Measurements from ENCODE around the gene SLCO6A1.
"Not testable (repeated sequence)": the region's sequence is repeated elsewhere in the genome, so short reads cannot be mapped to it uniquely, and the experiment has no call there.

Gene SLCO6A1

DNA sequence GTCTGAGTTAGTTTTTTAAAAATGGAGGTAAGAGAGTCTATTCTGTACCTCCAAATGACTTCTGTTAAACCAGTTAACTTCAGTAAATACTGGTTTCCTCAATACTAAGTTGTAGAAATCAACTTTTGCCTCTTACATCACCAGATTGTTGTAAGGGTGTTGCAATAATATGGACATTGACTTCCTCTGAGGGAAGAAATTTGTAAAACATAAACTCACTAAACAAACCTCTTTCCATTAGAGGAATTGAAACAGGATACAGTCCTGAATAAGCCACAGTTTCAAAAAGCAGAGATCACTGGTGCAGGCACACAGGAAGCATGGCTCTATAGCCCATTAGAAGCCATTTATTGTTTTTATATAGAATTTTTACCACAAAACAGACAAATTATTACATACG lies 32.7 kb upstream of the SLCO6A1 start:
- Histone ChIP-seq H3K27ac (ENCODE audit: low read length) (no peak overlapping the region), H3K9ac (ENCODE audit: low read length in 2 of 2) (no peak overlapping the region), H3K9me3 (ENCODE audit: control insufficient read depth in 2 of 2, low read length in 2 of 2) (no peaks in the 10 kb centered on the region), H3K27me3 (ENCODE audit: control insufficient read depth in 1 of 2, insufficient read depth in 2 of 2, low read length in 2 of 2) (no peaks in the 10 kb centered on the region), H3K4me3 (ENCODE audit: low read length in 2 of 2) (no peak overlapping the region), H3K36me3 (ENCODE audit: control insufficient read depth in 2 of 2, insufficient read depth in 2 of 2, low read length in 2 of 2) (no peaks in the 10 kb centered on the region), H3K4me1 (ENCODE audit: control insufficient read depth, insufficient read depth, low read length) (no peaks in the 10 kb centered on the region)

DNA sequence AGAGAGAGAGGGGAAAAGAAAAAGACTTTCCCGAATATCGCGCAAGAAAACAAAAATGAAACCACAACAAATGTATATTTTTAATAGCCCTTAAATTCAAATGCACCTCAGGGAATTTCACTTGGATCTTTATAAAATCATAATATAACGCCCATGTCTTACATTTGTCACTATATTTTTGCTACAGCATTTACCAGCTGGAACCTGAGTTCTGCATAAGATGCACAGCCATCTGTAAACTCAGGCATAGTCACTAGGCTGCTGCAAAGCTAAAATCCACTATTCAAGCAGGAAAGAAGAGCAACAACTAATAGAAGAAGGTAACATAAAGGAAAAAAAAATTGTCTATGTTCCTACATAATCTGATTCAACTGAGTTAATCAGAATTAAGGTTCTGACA lies 30.6 kb upstream of the SLCO6A1 start:
- Histone ChIP-seq H3K4me1 (ENCODE audit: control insufficient read depth, insufficient read depth, low read length) (no peaks in the 10 kb centered on the region), H3K9ac (ENCODE audit: low read length in 2 of 2) (no peak overlapping the region), H3K9me3 (ENCODE audit: control insufficient read depth in 2 of 2, low read length in 2 of 2) (peaks cover 0 to 5% of the 10 kb centered on the region in 2 donors), H3K27me3 (ENCODE audit: control insufficient read depth in 1 of 2, insufficient read depth in 2 of 2, low read length in 2 of 2) (no peaks in the 10 kb centered on the region), H3K36me3 (ENCODE audit: control insufficient read depth in 2 of 2, insufficient read depth in 2 of 2, low read length in 2 of 2) (no peaks in the 10 kb centered on the region), H3K27ac (ENCODE audit: low read length) (no peak overlapping the region), H3K4me3 (ENCODE audit: low read length in 2 of 2) (no peak overlapping the region)

GRCh38 chr5:102529031-102529430 lies 30.2 kb upstream of the SLCO6A1 start:
- Histone ChIP-seq H3K4me3 (ENCODE audit: low read length in 2 of 2) (no peak overlapping the region), H3K9ac (ENCODE audit: low read length in 2 of 2) (no peak overlapping the region), H3K4me1 (ENCODE audit: control insufficient read depth, insufficient read depth, low read length) (no peaks in the 10 kb centered on the region), H3K9me3 (ENCODE audit: control insufficient read depth in 2 of 2, low read length in 2 of 2) (peaks cover 0 to 8% of the 10 kb centered on the region in 2 donors), H3K36me3 (ENCODE audit: control insufficient read depth in 2 of 2, insufficient read depth in 2 of 2, low read length in 2 of 2) (no peaks in the 10 kb centered on the region), H3K27ac (ENCODE audit: low read length) (no peak overlapping the region), H3K27me3 (ENCODE audit: control insufficient read depth in 1 of 2, insufficient read depth in 2 of 2, low read length in 2 of 2) (no peaks in the 10 kb centered on the region)

GRCh38 chr5:102528600-102528999 lies 29.8 kb upstream of the SLCO6A1 start:
- no peak overlapping the region for H3K9ac ChIP-seq (ENCODE audit: low read length in 2 of 2)
- H3K9me3 ChIP-seq (ENCODE audit: control insufficient read depth in 2 of 2, low read length in 2 of 2): peaks cover 0 to 8% of the 10 kb centered on the region in 2 donors
- no peak overlapping the region for H3K4me3 ChIP-seq (ENCODE audit: low read length in 2 of 2)
- H3K36me3 ChIP-seq (ENCODE audit: control insufficient read depth in 2 of 2, insufficient read depth in 2 of 2, low read length in 2 of 2): no peaks in the 10 kb centered on the region
- H3K27ac ChIP-seq (ENCODE audit: low read length): no peak overlapping the region
- H3K27me3 ChIP-seq (ENCODE audit: control insufficient read depth in 1 of 2, insufficient read depth in 2 of 2, low read length in 2 of 2): no peaks in the 10 kb centered on the region
- no peaks in the 10 kb centered on the region for H3K4me1 ChIP-seq (ENCODE audit: control insufficient read depth, insufficient read depth, low read length)

GRCh38 chr5:102527547-102527946 lies 28.7 kb upstream of the SLCO6A1 start:
- no peaks in the 10 kb centered on the region for H3K36me3 ChIP-seq (ENCODE audit: control insufficient read depth in 2 of 2, insufficient read depth in 2 of 2, low read length in 2 of 2)
- H3K27ac ChIP-seq (ENCODE audit: low read length): no peak overlapping the region
- H3K4me3 ChIP-seq (ENCODE audit: low read length in 2 of 2): no peak overlapping the region
- peaks cover 0 to 8% of the 10 kb centered on the region in 2 donors for H3K9me3 ChIP-seq (ENCODE audit: control insufficient read depth in 2 of 2, low read length in 2 of 2)
- H3K9ac ChIP-seq (ENCODE audit: low read length in 2 of 2): no peak overlapping the region
- H3K27me3 ChIP-seq (ENCODE audit: control insufficient read depth in 1 of 2, insufficient read depth in 2 of 2, low read length in 2 of 2): no peaks in the 10 kb centered on the region
- H3K4me1 ChIP-seq (ENCODE audit: control insufficient read depth, insufficient read depth, low read length): no peaks in the 10 kb centered on the region

GRCh38 chr5:102523541-102524175 lies 24.9 kb upstream of the SLCO6A1 start:
- Histone ChIP-seq H3K36me3 (ENCODE audit: control insufficient read depth in 2 of 2, insufficient read depth in 2 of 2, low read length in 2 of 2) (no peaks in the 10 kb centered on the region), H3K27ac (ENCODE audit: low read length) (no peak overlapping the region), H3K9me3 (ENCODE audit: control insufficient read depth in 2 of 2, low read length in 2 of 2) (peaks cover 0 to 8% of the 10 kb centered on the region in 2 donors), H3K9ac (ENCODE audit: low read length in 2 of 2) (no peak overlapping the region), H3K4me1 (ENCODE audit: control insufficient read depth, insufficient read depth, low read length) (no peaks in the 10 kb centered on the region), H3K4me3 (ENCODE audit: low read length in 2 of 2) (no peak overlapping the region), H3K27me3 (ENCODE audit: control insufficient read depth in 1 of 2, insufficient read depth in 2 of 2, low read length in 2 of 2) (no peaks in the 10 kb centered on the region)

DNA sequence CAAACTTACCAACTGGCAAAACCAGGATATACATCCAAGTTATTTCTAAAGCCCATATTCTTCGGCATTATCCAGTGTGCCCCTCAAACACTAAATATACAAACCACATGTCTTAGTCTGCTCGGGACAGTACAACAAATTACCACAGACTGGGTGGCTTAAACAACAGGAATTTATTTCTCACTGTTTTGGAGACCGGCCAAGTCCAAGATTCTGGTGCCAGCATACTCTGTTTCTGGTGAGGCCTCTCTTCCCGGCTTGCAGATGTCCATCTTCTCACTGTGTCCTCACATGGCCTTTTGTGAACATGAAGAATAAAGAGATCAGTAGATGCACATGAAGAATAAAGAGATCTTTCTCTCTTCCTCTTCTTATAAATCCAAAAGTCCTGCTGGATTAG lies 12.9 kb upstream of the SLCO6A1 start:
- Histone ChIP-seq H3K4me3 (ENCODE audit: low read length in 2 of 2) (no peak overlapping the region), H3K9ac (ENCODE audit: low read length in 2 of 2) (no peak overlapping the region), H3K27ac (ENCODE audit: low read length) (no peak overlapping the region), H3K9me3 (ENCODE audit: control insufficient read depth in 2 of 2, low read length in 2 of 2) (no peaks in the 10 kb centered on the region), H3K36me3 (ENCODE audit: control insufficient read depth in 2 of 2, insufficient read depth in 2 of 2, low read length in 2 of 2) (no peaks in the 10 kb centered on the region), H3K27me3 (ENCODE audit: control insufficient read depth in 1 of 2, insufficient read depth in 2 of 2, low read length in 2 of 2) (no peaks in the 10 kb centered on the region), H3K4me1 (ENCODE audit: control insufficient read depth, insufficient read depth, low read length) (peaks cover 5% of the 10 kb centered on the region)

- not testable (repeated sequence) for H3K4me1 ChIP-seq (ENCODE audit: control insufficient read depth, insufficient read depth, low read length); H3K4me3 ChIP-seq (ENCODE audit: low read length in 2 of 2); H3K9me3 ChIP-seq (ENCODE audit: control insufficient read depth in 2 of 2, low read length in 2 of 2); H3K27me3 ChIP-seq (ENCODE audit: control insufficient read depth in 1 of 2, insufficient read depth in 2 of 2, low read length in 2 of 2); H3K36me3 ChIP-seq (ENCODE audit: control insufficient read depth in 2 of 2, insufficient read depth in 2 of 2, low read length in 2 of 2); H3K27ac ChIP-seq (ENCODE audit: low read length); H3K9ac ChIP-seq (ENCODE audit: low read length in 2 of 2)
Measured at GRCh38 chr5:102491261-102491914, 7.4 kb downstream of the SLCO6A1 start.

DNA sequence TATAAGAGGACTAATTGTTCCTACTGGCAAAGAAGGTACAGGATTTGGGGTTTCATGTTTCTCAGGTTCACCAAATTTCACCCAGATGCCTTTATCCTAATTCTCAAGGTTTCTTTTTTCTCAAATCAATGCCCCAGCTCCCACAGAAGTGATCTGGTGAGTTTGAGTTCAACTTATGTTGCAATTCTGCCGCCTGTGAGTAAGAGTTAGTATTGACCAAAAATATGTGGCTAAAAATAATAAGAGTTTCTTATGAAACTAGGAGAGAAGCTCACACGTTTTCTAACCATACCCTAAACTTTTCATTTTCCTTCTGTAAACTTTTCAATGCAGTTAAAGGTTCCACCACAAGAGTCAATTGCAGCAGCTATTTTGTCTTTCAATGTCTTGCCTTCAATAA lies 15.1 kb downstream of the SLCO6A1 start:
- H3K4me1 ChIP-seq (ENCODE audit: control insufficient read depth, insufficient read depth, low read length): no peaks in the 10 kb centered on the region
- no peak overlapping the region for H3K27ac ChIP-seq (ENCODE audit: low read length)
- H3K9me3 ChIP-seq (ENCODE audit: control insufficient read depth in 2 of 2, low read length in 2 of 2): no peaks in the 10 kb centered on the region
- H3K4me3 ChIP-seq (ENCODE audit: low read length in 2 of 2): no peak overlapping the region
- H3K9ac ChIP-seq (ENCODE audit: low read length in 2 of 2): no peak overlapping the region
- H3K36me3 ChIP-seq (ENCODE audit: control insufficient read depth in 2 of 2, insufficient read depth in 2 of 2, low read length in 2 of 2): no peaks in the 10 kb centered on the region
- H3K27me3 ChIP-seq (ENCODE audit: control insufficient read depth in 1 of 2, insufficient read depth in 2 of 2, low read length in 2 of 2): no peaks in the 10 kb centered on the region

DNA sequence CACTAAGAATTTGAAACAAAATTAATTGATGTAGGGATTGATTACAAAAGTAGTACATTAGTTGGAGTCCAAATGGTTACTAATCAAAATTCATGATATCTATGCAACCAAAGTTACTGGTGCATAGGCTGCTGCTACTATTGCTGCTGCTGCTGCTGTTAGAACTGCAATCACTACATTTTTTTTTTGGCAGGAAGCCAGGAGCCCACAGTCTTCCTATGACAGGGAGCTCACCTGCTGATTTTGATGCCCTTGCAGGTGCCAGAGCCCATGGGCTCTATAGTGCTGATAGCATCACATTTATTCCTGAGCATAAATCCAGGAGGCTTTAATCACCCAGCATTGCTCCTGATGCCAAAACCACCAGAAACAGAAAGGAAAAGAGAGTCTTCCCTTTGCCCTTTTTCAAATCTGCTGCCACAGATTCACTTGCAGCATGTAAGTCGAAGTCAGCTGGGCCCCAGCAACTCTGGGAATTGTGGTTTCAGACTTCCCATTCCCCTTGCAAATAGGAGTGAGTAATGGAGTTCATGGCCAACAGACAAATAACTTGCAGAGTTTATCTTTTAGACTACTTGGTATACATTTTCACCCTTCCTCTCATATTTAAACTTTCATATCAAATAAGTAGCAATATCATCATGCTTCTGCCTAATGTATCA lies 17.6 kb downstream of the SLCO6A1 start:
- H3K4me3 ChIP-seq (ENCODE audit: low read length in 2 of 2): no peak overlapping the region
- H3K9ac ChIP-seq (ENCODE audit: low read length in 2 of 2): no peak overlapping the region
- no peaks in the 10 kb centered on the region for H3K36me3 ChIP-seq (ENCODE audit: control insufficient read depth in 2 of 2, insufficient read depth in 2 of 2, low read length in 2 of 2)
- no peaks in the 10 kb centered on the region for H3K9me3 ChIP-seq (ENCODE audit: control insufficient read depth in 2 of 2, low read length in 2 of 2)
- no peaks in the 10 kb centered on the region for H3K27me3 ChIP-seq (ENCODE audit: control insufficient read depth in 1 of 2, insufficient read depth in 2 of 2, low read length in 2 of 2)
- no peaks in the 10 kb centered on the region for H3K4me1 ChIP-seq (ENCODE audit: control insufficient read depth, insufficient read depth, low read length)
- no peak overlapping the region for H3K27ac ChIP-seq (ENCODE audit: low read length)

- no peak overlapping the region for H3K4me3 ChIP-seq (ENCODE audit: low read length in 2 of 2)
- H3K36me3 ChIP-seq (ENCODE audit: control insufficient read depth in 2 of 2, insufficient read depth in 2 of 2, low read length in 2 of 2): no peaks in the 10 kb centered on the region
- H3K9me3 ChIP-seq (ENCODE audit: control insufficient read depth in 2 of 2, low read length in 2 of 2): peaks cover 0 to 3% of the 10 kb centered on the region in 2 donors
- H3K9ac ChIP-seq (ENCODE audit: low read length in 2 of 2): no peak overlapping the region
- H3K27ac ChIP-seq (ENCODE audit: low read length): no peak overlapping the region
- no peaks in the 10 kb centered on the region for H3K4me1 ChIP-seq (ENCODE audit: control insufficient read depth, insufficient read depth, low read length)
- no peaks in the 10 kb centered on the region for H3K27me3 ChIP-seq (ENCODE audit: control insufficient read depth in 1 of 2, insufficient read depth in 2 of 2, low read length in 2 of 2)
Measured at GRCh38 chr5:102453716-102454115, 45.1 kb downstream of the SLCO6A1 start.
